IgD-negative memory B cell (primary cell): ENCODE data around the gene IVD. TPM values are rescaled to one million over a fixed set of nuclear protein-coding genes. Genes with fewer than 3 reads are reported as not detected.

Source experiments
- H3K27ac Mint-ChIP-seq, 3 donors: one replicate each; pipeline ENCODE4 v1.8.0; 2020 to 2022; ENCODE audit warnings: mild to moderate bottlenecking in 3 of 3, mixed read lengths in 3 of 3, moderate library complexity in 1 of 3
- H3K27me3 Mint-ChIP-seq: one replicate; pipeline ENCODE4 v1.8.0; 2021; ENCODE audit warnings: mixed read lengths
- H3K36me3 Mint-ChIP-seq: one replicate; pipeline ENCODE4 v1.8.0; 2020; ENCODE audit warnings: mild to moderate bottlenecking, mixed read lengths
- H3K4me1 Mint-ChIP-seq, 3 donors: one replicate each; pipeline ENCODE4 v1.8.0; 2020 to 2022; ENCODE audit warnings: mixed read lengths in 3 of 3, mild to moderate bottlenecking in 1 of 3
- H3K4me3 Mint-ChIP-seq, 4 donors: one replicate each; pipeline ENCODE4 v1.8.0; 2020 to 2022; ENCODE audit warnings: mild to moderate bottlenecking in 4 of 4, mixed read lengths in 4 of 4, moderate library complexity in 3 of 4
- H3K9me3 Mint-ChIP-seq, 3 donors: one replicate each; pipeline ENCODE4 v1.8.0; 2020 to 2021; ENCODE audit warnings: mixed read lengths in 3 of 3, mild to moderate bottlenecking in 1 of 3
- polyA plus RNA-seq: library from polyadenylated mRNA; unstranded; fragments of 300-500 nt; fragmentation: Illumina TruSeq; gene quantifications from one replicate; pipeline ENCODE4 v1.2.3, GENCODE V29; 2021

The IVD gene
- polyA plus RNA-seq: 55.5 TPM

DNA sequence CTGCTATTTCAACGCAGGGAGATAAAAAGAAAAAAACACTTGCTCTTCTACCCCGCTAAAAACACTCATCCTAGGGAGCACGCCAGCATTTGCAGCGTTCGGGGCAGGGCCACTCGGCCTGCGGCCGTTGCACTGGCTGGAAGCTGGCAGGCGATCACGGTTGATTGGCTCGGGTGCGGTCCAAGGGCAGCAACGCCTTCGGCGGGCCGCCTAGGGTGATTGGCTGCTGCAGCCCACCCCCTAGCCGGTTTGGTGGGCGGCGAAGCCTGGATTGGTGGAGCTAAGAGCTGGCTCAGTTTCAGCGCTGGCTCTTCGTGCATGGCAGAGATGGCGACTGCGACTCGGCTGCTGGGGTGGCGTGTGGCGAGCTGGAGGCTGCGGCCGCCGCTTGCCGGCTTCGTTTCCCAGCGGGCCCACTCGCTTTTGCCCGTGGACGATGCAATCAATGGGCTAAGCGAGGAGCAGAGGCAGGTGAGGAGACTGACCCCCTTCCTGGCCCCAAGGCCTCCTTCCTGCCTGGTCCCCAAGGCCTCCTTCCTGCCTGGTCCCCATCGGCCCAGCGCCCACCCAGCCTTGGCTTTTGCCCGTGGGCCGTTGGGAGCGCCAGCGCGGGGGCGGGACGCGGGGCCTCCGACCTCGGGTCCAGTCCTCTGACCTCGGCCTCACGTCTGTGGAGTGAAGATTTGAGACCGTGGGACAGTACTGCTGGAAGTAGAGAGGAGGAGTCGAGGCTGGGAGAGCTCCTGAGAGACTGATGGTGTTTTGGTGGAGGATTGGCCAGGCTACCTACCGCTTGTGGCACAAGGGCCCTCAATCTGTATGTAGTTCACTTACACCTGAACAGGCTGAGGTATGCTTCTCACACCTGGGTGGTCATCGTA lies at the start of gene IVD:
IVD (plus strand) TSS at position 295 of the 881 bp plus-strand sequence; CDS start at position 328, 33 bp downstream.
- Mint-ChIP-seq H3K27me3 (no peaks in the 10 kb centered on the region), H3K4me3 (peak within 1 kb of the TSS; percentile 87 to 94 (median 91)), H3K27ac (peak within 1 kb of the TSS; percentile 64 to 95 (median 89)), H3K4me1 (peaks cover 22 to 23% (median 23%) of the 10 kb centered on the region in 3 donors), H3K9me3 (no peaks in the 10 kb centered on the region), H3K36me3 (no peaks in the 10 kb centered on the region)

GRCh38 chr15:40355976-40356585 lies 49.5 kb upstream of the IVD start:
- Mint-ChIP-seq H3K27ac (no peak overlapping the region), H3K36me3 (peaks cover 5% of the 10 kb centered on the region), H3K27me3 (peaks cover 2% of the 10 kb centered on the region)

GRCh38 chr15:40357246-40357645 lies 48.3 kb upstream of the IVD start:
- H3K36me3 Mint-ChIP-seq: peaks cover 5% of the 10 kb centered on the region
- peak overlapping the region in 3 of 4 donors; percentile 33 to 80 (median 76) for H3K4me3 Mint-ChIP-seq
- no peaks in the 10 kb centered on the region for H3K9me3 Mint-ChIP-seq
- peak overlapping the region in 1 of 3 donors; percentile 80 for H3K27ac Mint-ChIP-seq
- H3K27me3 Mint-ChIP-seq: peaks cover 2% of the 10 kb centered on the region
- peaks cover 0 to 4% (median 3%) of the 10 kb centered on the region in 3 donors for H3K4me1 Mint-ChIP-seq

More at GRCh38 chr15:40355976-40356585, 49.5 kb upstream of the IVD start:
- Mint-ChIP-seq H3K4me1 (peaks cover 0 to 4% (median 3%) of the 10 kb centered on the region in 3 donors), H3K4me3 (peak overlapping the region in 3 of 4 donors; percentile 33 to 83 (median 44)), H3K9me3 (no peaks in the 10 kb centered on the region)

DNA sequence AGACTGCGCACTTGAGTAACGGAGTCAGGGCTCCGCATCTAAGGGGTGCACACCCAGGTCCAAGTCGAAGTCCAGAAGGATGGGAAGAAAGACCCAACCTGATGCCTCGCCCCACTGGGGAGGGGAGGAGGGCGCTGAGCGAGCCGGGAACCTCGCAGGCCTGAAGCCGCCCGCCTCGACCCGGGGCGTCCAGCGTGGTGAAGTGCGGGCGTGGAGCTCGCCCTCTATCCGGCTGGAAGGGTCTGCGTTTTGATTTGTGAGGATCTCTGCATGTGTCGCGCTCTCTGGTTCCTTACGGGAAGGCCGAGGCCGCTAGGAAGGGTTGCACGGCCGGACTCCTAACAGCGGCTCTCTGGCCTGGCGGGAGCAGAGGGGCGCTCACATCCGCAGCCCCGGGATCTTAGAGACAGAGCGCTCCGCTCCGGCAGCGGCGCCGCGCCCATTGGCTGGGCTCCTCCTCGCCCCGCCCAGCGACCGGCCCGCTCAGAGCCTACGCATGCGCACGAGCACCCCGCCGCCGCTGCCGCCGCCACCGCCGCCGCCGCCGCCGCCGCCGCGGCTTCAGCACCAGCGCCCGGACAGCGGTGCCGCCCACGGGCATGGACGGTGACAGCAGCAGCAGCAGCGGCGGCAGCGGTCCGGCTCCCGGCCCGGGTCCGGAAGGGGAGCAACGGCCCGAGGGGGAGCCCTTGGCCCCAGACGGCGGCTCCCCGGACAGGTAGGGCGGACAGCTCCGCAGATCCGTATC lies 47.7 kb upstream of the IVD start, which contains the start of gene DISP2:
DISP2 (plus strand) TSS at position 497 of the 748 bp plus-strand sequence; CDS start at position 600, 103 bp downstream.
- peaks cover 2% of the 10 kb centered on the region for H3K27me3 Mint-ChIP-seq

GRCh38 chr15:40358471-40359353 lies 46.9 kb upstream of the IVD start:
- H3K4me1 Mint-ChIP-seq: peaks cover 0 to 7% (median 3%) of the 10 kb centered on the region in 3 donors
- peaks cover 7% of the 10 kb centered on the region for H3K36me3 Mint-ChIP-seq
- no peaks in the 10 kb centered on the region for H3K27me3 Mint-ChIP-seq
- H3K9me3 Mint-ChIP-seq: no peaks in the 10 kb centered on the region
- H3K27ac Mint-ChIP-seq: peak overlapping the region in 1 of 3 donors; percentile 8
- H3K4me3 Mint-ChIP-seq: peak overlapping the region; percentile 27 to 83 (median 78)

More for the DNA sequence above, 47.7 kb upstream of the IVD start, which contains the start of gene DISP2:
- H3K36me3 Mint-ChIP-seq: peaks cover 7% of the 10 kb centered on the region
- peaks cover 0 to 7% (median 3%) of the 10 kb centered on the region in 3 donors for H3K4me1 Mint-ChIP-seq
- H3K9me3 Mint-ChIP-seq: no peaks in the 10 kb centered on the region
- peak within 1 kb of the TSS in 1 of 3 donors; percentile 80 for H3K27ac Mint-ChIP-seq
- peak within 1 kb of the TSS; percentile 73 to 91 (median 85) for H3K4me3 Mint-ChIP-seq

- Mint-ChIP-seq H3K4me1 (peaks cover 0 to 7% (median 3%) of the 10 kb centered on the region in 3 donors), H3K27me3 (no peaks in the 10 kb centered on the region)
Measured at GRCh38 chr15:40360015-40360414, 45.6 kb upstream of the IVD start.

DNA sequence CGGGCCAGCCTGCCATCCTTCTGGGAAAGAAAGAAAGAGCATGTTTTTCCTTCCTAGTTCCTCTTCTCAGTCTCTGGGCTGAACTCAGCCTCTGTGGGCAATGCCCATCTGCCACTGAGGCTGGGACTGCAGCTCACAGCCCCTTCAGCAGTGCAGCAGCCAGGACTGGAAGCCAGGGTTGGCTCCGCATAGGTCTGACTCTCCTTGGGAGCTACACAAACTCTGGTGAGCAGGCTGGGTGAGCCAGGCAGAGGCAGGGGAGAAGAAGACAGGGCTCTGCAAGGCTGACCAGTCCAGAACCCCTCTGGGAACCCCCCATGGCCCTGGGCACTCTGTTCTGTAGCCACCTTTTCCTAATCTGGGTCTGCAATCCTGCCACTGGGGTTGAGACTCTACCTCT lies 44.0 kb upstream of the IVD start:
- H3K36me3 Mint-ChIP-seq: peaks cover 7% of the 10 kb centered on the region
- H3K4me1 Mint-ChIP-seq: peaks cover 4 to 6% (median 5%) of the 10 kb centered on the region in 3 donors
- peak overlapping the region in 1 of 4 donors; percentile 66 for H3K4me3 Mint-ChIP-seq
- no peaks in the 10 kb centered on the region for H3K27me3 Mint-ChIP-seq
- no peak overlapping the region for H3K27ac Mint-ChIP-seq
- H3K9me3 Mint-ChIP-seq: no peaks in the 10 kb centered on the region

More at GRCh38 chr15:40360015-40360414, 45.6 kb upstream of the IVD start:
- peaks cover 7% of the 10 kb centered on the region for H3K36me3 Mint-ChIP-seq
- H3K4me3 Mint-ChIP-seq: peak overlapping the region in 1 of 4 donors; percentile 27
- no peak overlapping the region for H3K27ac Mint-ChIP-seq
- no peaks in the 10 kb centered on the region for H3K9me3 Mint-ChIP-seq

DNA sequence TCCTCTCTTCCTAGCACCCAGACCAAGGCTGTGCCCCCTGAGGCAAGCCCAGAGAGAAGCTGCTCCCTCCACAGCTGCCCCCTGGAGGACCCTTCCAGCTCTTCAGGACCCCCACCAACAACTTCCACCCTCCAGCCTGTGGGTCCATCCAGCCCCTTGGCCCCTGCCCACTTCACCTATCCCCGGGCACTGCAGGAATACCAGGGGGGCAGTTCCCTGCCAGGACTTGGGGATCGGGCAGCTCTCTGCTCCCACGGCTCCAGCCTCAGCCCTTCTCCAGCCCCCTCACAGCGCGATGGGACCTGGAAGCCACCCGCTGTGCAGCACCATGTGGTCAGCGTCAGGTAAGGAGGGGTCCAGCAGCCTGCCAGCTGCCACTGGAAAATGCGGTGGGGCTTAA lies 42.0 kb upstream of the IVD start:
- no peak overlapping the region for H3K27ac Mint-ChIP-seq
- no peaks in the 10 kb centered on the region for H3K27me3 Mint-ChIP-seq
- no peaks in the 10 kb centered on the region for H3K9me3 Mint-ChIP-seq
- H3K4me1 Mint-ChIP-seq: peaks cover 12 to 14% (median 14%) of the 10 kb centered on the region in 3 donors
- peak overlapping the region in 2 of 4 donors; percentile 37 to 46 for H3K4me3 Mint-ChIP-seq
- H3K36me3 Mint-ChIP-seq: peaks cover 8% of the 10 kb centered on the region

- Mint-ChIP-seq H3K9me3 (no peaks in the 10 kb centered on the region), H3K36me3 (peaks cover 8% of the 10 kb centered on the region), H3K4me3 (no peak overlapping the region), H3K4me1 (peaks cover 13 to 14% (median 14%) of the 10 kb centered on the region in 3 donors), H3K27ac (no peak overlapping the region), H3K27me3 (no peaks in the 10 kb centered on the region)
Measured at GRCh38 chr15:40364251-40364650, 41.3 kb upstream of the IVD start.

GRCh38 chr15:40365016-40365415 lies 40.6 kb upstream of the IVD start:
- no peaks in the 10 kb centered on the region for H3K27me3 Mint-ChIP-seq
- peak overlapping the region in 2 of 4 donors; percentile 29 to 67 for H3K4me3 Mint-ChIP-seq
- peaks cover 8% of the 10 kb centered on the region for H3K36me3 Mint-ChIP-seq

DNA sequence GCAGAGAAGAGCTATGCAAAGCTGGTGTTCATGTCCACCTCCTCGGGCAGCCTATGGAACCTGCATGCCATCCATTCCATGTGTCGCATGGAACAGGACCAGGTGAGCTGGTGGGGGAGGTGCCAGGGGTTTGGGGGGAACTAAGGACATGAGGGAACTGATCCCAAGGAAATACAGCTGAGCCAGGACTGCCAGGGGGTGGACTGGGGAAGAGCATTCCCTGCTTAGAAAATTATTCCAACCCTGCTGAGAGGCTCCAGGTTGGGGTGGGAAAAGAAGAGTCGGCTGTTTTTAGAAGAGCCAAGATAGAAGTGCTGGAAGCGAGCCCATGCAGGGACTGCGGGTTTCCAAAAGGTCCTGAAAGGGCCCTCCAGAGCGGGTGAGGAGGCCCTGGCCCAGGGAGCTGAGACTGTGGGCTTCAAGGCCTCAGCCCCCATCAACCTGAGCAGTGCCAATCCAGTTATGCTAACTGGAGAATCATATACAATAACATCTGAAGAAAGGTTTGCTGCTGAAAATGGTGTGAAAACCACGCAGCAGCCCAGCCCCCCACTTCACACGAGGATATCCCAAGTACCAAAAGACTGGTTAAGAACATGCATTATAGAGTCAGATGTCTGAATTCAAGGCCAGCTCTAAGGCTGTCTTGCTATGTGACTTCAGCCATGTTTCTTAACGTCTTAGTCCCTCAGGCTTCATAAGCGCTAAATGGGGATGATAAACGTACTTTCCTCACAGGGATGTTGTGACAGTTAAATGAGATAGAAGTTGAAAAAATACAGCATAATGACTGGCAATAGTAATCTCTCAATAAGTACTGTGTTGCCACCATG lies 39.8 kb upstream of the IVD start:
- Mint-ChIP-seq H3K4me1 (peaks cover 12 to 14% (median 13%) of the 10 kb centered on the region in 3 donors), H3K27ac (peak overlapping the region in 1 of 3 donors; percentile 48), H3K4me3 (peak overlapping the region in 2 of 4 donors; percentile 29 to 30), H3K27me3 (no peaks in the 10 kb centered on the region), H3K9me3 (no peaks in the 10 kb centered on the region), H3K36me3 (peaks cover 6% of the 10 kb centered on the region)

More at GRCh38 chr15:40365016-40365415, 40.6 kb upstream of the IVD start:
- H3K27ac Mint-ChIP-seq: no peak overlapping the region
- peaks cover 12 to 14% (median 13%) of the 10 kb centered on the region in 3 donors for H3K4me1 Mint-ChIP-seq
- H3K9me3 Mint-ChIP-seq: no peaks in the 10 kb centered on the region

DNA sequence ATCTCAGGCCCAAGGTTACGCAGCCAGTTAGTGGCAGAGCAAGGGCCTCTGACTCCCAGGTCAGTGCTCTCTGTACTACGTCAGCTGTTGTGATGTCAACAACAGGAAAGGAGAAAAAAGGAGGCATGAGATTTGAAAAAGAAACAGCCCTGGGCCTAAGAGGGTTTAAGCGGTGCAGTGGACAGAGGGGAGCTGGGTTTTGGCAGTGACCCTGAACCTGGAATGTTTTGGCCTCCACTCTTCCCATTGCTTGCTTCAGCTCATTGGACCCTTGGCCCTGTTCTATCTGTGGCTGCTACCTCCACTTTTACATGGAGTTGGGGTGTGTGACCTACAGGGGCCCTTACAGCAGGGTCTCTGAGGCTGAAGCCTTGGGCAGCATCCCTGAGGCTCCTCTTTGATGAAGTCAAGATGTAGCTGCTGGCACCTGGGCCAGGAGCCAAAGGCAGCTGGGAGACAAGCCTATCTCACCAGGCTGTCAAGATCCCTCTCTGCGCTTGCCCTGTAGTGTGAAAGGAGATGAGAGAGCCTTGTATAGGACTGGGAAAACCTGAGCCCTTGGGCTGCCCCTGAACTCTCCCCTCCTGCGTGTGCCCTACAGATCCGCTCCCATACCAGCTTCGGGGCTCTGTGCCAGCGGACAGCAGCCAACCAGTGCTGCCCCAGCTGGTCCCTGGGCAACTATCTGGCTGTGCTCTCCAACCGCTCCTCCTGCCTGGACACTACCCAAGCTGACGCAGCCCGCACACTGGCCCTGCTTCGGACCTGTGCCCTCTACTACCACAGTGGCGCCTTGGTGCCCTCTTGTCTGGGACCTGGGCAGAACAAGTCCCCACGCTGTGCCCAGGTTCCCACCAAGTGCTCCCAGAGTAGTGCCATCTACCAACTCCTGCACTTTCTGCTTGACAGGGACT lies 38.9 kb upstream of the IVD start:
- Mint-ChIP-seq H3K4me1 (peaks cover 12 to 14% (median 13%) of the 10 kb centered on the region in 3 donors), H3K9me3 (no peaks in the 10 kb centered on the region), H3K27ac (peak overlapping the region in 2 of 3 donors; percentile 50 to 71), H3K4me3 (peak overlapping the region; percentile 81 to 95 (median 88)), H3K36me3 (peaks cover 4% of the 10 kb centered on the region), H3K27me3 (no peaks in the 10 kb centered on the region)
